ENCODE data around the gene BAIAP2. TPM values are rescaled to one million over a fixed set of nuclear protein-coding genes. Genes with fewer than 3 reads are reported as not detected.

Gene BAIAP2
- total and polyA plus RNA-seq, 10 of the 15 experiments (the other 5 are each of a cell fraction or from before 2014, with no cell fraction given), result 0.15 to 1.2 (median 0.46) TPM; not detected in 2

DNA sequence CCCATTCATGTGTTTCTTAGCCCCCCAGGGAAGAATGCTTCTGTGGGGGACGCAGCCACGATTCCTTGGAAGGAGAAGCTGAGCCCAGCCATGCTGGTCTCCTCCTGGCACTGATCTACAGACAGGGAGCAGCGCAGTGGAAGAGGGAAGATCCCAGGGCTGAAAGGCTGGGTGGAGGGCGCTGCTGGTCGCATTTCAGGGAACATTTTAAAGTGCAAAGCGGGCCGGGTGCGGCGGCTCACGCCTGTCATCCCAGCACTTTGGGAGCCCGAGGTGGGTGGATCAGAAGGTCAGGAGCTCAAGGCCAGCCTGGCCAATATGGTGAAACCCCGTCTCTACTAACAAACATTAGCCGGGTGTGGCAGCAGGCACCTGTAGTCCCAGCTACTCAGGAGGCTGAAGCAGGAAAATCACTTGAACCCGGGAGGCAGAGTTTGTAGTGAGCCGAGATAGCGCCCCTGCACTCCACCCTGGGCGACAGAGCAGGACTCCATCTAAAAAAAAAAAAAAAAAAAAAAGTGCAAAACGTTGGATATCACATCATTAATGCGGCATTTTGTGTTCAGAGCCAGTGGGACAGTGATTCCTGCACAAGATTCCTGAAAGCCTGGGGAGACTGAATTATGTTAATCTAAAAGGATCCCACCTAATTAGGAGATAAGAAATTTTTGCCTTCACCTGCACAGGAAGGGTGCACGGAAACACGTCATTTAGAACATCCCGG, 43.9 kb upstream of the BAIAP2 start:
- POLR2A ChIA-PET, result interaction anchor here (1.2 kb wide), 1 partner anchor 446 kb away, joined by 7 read pairs; the partner anchor contains the start of gene RPTOR
- TF ChIP-seq IKZF1 (conservative IDR thresholded peaks at IDR 0.05) (no peak), ZNF384 (IDR thresholded peaks at IDR 0.05; ENCODE audit: borderline replicate concordance, low read depth, low read length) (no peak; the same call in 1 of the 2 replicates), CEBPB (IDR thresholded peaks at IDR 0.05; ENCODE audit: borderline replicate concordance in 1 of 2, low read depth in 2 of 2, low read length in 2 of 2) (no peak), MEF2B (IDR thresholded peaks at IDR 0.05; ENCODE audit: partially characterized antibody, poor library complexity, severe bottlenecking) (no peak)
- TF ChIP-seq, protein P1, sequence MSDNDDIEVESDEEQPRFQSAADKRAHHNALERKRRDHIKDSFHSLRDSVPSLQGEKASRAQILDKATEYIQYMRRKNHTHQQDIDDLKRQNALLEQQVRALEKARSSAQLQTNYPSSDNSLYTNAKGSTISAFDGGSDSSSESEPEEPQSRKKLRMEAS (IDR thresholded peaks at IDR 0.05; ENCODE audit: low read depth, low read length), result no peak
- TF ChIP-seq, protein P2, sequence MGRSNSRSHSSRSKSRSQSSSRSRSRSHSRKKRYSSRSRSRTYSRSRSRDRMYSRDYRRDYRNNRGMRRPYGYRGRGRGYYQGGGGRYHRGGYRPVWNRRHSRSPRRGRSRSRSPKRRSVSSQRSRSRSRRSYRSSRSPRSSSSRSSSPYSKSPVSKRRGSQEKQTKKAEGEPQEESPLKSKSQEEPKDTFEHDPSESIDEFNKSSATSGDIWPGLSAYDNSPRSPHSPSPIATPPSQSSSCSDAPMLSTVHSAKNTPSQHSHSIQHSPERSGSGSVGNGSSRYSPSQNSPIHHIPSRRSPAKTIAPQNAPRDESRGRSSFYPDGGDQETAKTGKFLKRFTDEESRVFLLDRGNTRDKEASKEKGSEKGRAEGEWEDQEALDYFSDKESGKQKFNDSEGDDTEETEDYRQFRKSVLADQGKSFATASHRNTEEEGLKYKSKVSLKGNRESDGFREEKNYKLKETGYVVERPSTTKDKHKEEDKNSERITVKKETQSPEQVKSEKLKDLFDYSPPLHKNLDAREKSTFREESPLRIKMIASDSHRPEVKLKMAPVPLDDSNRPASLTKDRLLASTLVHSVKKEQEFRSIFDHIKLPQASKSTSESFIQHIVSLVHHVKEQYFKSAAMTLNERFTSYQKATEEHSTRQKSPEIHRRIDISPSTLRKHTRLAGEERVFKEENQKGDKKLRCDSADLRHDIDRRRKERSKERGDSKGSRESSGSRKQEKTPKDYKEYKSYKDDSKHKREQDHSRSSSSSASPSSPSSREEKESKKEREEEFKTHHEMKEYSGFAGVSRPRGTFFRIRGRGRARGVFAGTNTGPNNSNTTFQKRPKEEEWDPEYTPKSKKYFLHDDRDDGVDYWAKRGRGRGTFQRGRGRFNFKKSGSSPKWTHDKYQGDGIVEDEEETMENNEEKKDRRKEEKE (IDR thresholded peaks at IDR 0.05), result no peak
- Histone ChIP-seq H3K9me3 (replicated peaks; ENCODE audit: control insufficient read depth, insufficient read depth, low read length) (no peaks in the 10 kb centered on the region), H3K4me1 (ENCODE audit: control insufficient read depth, insufficient read depth, low read length) (peaks cover 18% of the 10 kb centered on the region), H3K4me3 (peak overlapping the region; percentile 97), H2AFZ (ENCODE audit: control insufficient read depth, low read depth, low read length) (peak overlapping the region; percentile 99), H3K79me2 (ENCODE audit: control insufficient read depth, insufficient read depth, low read length) (peaks cover 15% of the 10 kb centered on the region), H3K27me3 (replicated peaks in 1 of 2; ENCODE audit: control insufficient read depth in 2 of 2, insufficient read depth in 2 of 2, low read length in 1 of 2) (no peaks in the 10 kb centered on the region; a peak in 1 of 4 replicates), H3K27ac (ENCODE audit: control insufficient read depth, insufficient read depth) (peak overlapping the region; percentile 69), H3K4me2 (ENCODE audit: control insufficient read depth, insufficient read depth) (peak overlapping the region; percentile 58), H3K36me3 (ENCODE audit: control insufficient read depth in 2 of 2, insufficient read depth in 2 of 2, low read length in 1 of 2) (no peaks in the 10 kb centered on the region; a peak in 1 of 4 replicates), H3K9ac (ENCODE audit: control insufficient read depth, insufficient read depth, low read length) (peak overlapping the region; percentile 89), H4K20me1 (ENCODE audit: control insufficient read depth, insufficient read depth) (no peaks in the 10 kb centered on the region)
- CTCF ChIA-PET, result interaction anchor here (0.6 to 1.0 kb wide), 2 partner anchors 106 to 111 kb away, joined by 3 read pairs; no protein-coding TSS in a partner anchor
- peak; percentile 44 for FAIRE-seq
- WGBS (ENCODE audit: insufficient coverage, insufficient replicate concordance, low lambda C conversion rate, missing lambda C conversion rate), result 27% methylated on average over 22 of the region's 22 CpGs
- intact Hi-C loops (cut with micrococcal nuclease; ENCODE audit: unreplicated experiment) (no loop called here), in situ Hi-C loops (cut with MboI) (no loop called here)
- BruUV-seq (replicated peaks), result TSS peak; percentile 68
- no peak for DNase-seq (ENCODE audit: low read depth, low spot score)
- SMC1A ChIA-PET (ENCODE audit: uncharacterized antibody, unreplicated experiment), result interaction anchor here (0.8 kb wide), 1 partner anchor 113 kb away, joined by 3 read pairs; no protein-coding TSS in a partner anchor
- RAD21 ChIA-PET (ENCODE audit: unreplicated experiment), result no interaction called here
- no peak; the same call in 2 of the 3 replicates for ATAC-seq
